ENCODE results near the gene NPAS2.

Gene NPAS2

DNA sequence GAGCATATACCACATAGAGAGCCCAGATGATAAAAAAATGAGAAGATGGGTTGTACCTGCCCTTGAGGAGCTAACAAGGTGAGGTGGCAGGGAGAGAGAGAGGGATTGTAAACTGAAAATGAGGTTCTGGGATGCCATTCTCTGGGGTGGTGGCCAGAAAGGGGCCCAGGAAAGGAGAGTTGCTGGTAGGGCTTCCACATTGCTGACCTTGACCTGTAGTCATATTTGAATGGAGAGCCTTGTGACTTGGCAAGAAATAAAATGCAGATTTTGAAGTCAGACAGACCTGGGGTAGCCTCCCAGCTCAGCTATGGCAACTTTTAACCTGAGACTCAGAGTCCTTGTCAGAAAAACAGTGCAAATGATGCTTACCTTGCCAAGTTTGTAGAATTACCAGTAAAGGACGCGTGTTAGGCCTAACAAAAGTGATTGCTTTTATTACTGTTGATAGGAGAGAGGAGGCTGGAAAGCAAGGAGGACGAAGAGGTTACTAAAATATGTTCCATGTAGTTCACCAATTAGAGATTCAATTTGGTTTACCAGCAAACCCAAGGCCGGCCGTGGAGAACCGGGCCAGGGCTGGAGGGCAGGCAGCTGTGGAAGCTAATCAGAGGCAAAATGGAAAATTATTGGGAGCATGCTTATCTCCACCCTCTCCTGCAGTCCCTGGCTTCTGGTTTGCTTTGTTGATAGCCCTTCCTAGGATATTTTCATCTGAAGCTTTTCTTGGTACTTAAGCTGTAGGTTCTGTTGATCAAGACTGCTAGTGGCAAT is 3.9 kb downstream of the NPAS2 start:
- no peak for DNase-seq

GRCh38 chr2:100824842-100825241 is 4.9 kb downstream of the NPAS2 start:
- DNase-seq = no peak

GRCh38 chr2:100826494-100826893 is 6.6 kb downstream of the NPAS2 start:
- DNase-seq = no peak

DNA sequence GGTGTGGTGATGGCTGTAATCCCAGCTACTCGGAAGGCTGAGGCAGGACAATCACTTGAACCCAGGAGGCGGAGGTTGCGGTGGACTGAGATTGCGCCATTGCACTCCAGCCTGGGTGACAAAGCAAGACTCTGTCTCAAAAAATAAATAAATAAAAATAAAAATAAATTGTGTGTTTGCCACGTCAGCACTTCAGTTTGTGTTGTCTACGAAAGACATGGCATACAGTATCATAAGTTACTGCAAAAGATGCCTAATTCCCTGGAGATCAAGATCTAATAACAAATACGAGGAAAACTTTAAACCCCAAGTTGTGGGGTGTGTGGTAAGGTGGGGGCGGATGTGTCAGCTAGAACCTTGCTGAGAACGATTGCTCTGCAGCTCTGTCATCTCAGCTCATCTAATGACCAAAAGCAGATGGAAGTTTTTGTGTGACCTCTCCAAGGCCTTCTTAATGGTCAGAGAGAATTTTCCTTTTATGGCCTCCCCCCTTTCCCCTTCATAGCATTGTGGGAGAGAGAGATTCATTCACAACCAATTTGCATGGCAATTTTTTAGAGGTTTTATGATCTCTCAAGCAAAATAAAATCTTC is 11.3 kb downstream of the NPAS2 start:
- DNase-seq = no peak

DNA sequence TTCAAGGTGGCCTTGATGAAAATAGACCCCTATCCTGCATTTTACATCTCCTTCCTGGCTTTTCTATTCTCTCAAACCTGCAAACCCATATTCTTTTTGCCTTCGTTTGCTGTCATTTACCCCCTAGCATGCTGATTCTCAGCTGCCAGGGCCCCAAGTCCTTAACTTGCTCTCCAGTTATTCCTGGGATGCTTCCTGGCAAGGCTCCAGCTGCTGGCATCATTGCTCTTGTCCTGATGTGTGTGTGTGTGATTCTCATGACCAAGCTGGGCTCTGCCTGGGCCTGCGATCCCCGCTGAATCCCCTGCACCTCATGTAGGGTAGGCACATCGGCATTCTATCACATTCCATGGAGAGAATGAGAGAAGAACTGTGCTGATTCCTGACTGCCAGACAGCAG is 11.9 kb downstream of the NPAS2 start:
- no peak for DNase-seq

DNA sequence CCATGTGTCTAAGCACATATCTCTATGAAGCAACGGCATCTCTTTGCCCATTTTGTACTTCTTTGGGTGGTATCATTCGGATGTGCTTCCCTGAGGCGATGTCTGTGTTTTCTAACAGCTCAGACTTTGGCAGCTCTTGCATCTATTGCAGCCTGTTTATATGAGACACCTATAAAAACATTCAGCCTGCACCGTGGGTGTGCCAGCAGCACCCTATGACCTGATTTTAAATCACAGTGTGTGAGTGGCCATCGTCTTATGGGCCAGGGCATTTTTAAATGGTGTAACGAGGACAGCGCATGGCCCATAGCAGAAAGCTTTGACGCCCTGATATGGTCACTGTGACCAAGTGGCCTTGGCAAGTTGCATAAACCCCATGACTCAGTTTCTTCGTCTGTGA is 12.9 kb downstream of the NPAS2 start:
- DNase-seq = no peak

GRCh38 chr2:100833331-100833730 is 13.4 kb downstream of the NPAS2 start:
- DNase-seq = no peak

DNA sequence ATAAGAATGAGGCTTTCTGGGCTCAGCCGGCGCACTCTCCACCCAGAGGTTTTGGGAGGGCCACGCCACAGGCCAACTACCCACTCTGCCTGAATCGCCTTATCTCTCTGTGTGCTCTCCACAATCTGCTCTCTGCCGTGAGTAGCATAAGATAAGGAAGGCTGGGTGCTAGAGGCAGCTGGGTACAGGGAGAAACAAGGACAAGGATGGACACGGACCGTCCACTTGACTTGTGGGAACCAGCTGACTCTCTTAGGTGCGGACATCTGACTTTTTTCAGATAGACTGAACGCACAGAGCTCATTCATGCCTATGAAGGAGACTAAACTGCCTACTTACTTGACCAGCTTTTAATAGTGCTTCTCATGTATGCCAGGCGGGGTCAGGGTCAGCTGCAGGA is 14.3 kb downstream of the NPAS2 start:
- DNase-seq = no peak

GRCh38 chr2:100835006-100835659 is 15.2 kb downstream of the NPAS2 start:
- DNase-seq = no peak

- no peak for DNase-seq
These were observed 20.6 kb downstream of the NPAS2 start for GRCh38 chr2:100840519-100840918.

GRCh38 chr2:100842241-100842922 is 22.4 kb downstream of the NPAS2 start:
- DNase-seq = no peak

DNA sequence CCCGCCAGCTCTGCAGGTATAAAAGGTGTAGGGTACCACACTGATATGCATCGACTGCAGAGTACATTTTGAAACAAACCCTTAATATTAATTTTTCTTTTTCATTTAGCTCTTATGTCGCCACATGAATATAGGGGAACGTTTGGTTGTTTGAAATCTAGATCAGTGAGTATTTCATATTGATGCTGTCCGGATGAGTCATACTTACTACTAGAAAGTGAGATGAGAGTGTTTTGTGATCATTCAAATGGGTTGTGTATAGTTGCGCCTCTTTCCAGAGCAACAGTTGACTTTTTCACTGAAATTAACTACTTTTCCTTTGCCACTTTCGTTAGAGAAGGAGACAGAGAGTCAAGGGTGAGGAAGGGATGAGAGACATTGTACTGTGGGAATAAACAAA is 24.6 kb downstream of the NPAS2 start:
- DNase-seq = no peak

DNA sequence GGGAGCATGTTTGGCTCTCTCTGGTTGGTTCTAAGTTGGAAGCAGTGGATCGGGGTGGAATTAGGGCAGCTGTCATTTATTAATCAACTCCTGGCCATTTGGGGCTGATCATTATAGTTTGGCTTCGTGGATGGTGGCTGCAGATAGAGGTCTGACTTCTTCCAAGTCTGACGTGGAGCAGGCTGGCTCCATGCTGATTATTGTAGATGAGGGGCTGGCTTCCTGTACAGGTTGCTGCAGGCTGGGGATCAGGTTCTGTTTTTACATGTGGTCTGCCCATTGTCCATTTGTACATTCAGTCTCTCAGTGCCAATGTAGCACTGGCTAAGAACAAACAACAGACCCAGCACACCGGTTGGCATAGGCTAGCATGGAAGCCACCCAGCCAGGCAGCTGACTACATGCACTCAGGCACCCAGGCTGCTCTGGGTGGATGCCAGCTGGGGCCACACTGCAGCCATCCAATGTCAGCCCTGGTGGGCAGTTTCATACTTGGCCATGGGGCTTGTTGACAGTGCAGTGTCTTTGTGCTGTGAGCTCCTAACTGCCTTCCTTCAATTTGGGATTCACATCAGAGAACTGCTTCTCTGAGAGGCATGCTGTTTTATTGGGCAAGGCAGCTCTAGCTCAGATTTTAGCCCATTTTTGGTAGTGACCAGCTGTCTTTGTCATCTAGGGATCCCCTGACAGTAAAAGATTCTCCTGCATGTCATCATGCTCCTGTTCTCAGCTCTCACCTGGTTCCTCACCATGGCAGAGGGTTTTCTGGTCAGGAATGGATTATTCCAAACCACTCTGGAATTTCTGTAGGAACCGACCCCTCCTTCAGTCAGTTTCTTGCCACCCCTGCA is 25.4 kb downstream of the NPAS2 start:
- DNase-seq = no peak

GRCh38 chr2:100846716-100847115 is 26.8 kb downstream of the NPAS2 start:
- no peak for DNase-seq

GRCh38 chr2:100852447-100852846 is 32.5 kb downstream of the NPAS2 start:
- no peak for DNase-seq

GRCh38 chr2:100852999-100853908 is 33.3 kb downstream of the NPAS2 start:
- no peak for DNase-seq

- DNase-seq = no peak
These were observed 34.2 kb downstream of the NPAS2 start for GRCh38 chr2:100853909-100854810.

- no peak for DNase-seq
These were observed 35.1 kb downstream of the NPAS2 start for GRCh38 chr2:100855084-100855483.

DNA sequence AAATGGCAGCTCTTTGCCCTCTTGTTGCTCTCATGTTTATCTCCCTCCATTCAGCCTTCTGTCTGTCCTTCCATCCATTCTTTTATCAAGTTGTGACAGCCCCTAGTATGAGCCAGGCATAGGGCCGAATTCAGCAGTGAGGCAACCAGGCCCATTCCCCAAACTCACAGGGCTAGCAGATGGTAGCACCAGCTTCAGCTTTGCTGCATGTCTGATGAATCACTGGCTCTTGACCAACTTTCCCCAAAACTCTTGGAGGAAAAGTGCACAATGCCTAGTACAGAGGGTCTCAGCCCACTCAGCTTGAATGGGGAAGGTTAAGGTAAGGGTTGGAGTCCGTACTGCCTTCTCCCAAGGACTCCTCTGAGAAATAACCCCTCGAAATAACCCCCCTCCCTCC is 35.7 kb downstream of the NPAS2 start:
- DNase-seq = no peak

DNA sequence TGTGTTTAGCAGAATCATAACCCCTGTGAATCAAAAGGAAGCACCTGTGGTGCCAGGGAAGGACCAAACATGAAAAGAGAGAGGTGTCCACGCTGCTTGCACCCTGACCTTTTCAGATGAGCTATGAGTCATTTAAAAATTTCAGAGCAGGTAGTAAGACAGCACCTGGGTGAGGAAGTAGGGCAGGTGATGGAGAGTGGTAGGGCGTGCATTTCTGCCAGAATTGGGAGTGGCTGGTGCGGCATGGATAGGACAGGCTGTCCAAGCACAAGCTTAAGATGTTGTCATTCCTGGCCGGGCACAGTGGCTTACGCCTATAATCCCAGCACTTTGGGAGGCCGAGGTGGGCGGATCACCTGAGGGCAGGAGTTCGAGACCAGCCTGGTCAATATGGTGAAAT is 36.8 kb downstream of the NPAS2 start:
- no peak for DNase-seq

GRCh38 chr2:100857341-100857740 is 37.4 kb downstream of the NPAS2 start:
- DNase-seq = no peak
